Karpas-422 (cell line): ENCODE measurements around the gene VIPR1. TPM values are rescaled to one million over a fixed set of nuclear protein-coding genes. Genes with fewer than 3 reads are reported as not detected.
A peak's percentile ranks its signal among the peaks of the same experiment; 100 is the strongest.

Experiments
- DNase-seq: peaks from one replicate; pipeline ENCODE4 v3.0.0-alpha.2; 2015
- H2AFZ ChIP-seq: fragments of 200-600 bp; sonication (generic); 2 replicates; pipeline ENCODE4 v1.6.1; 2014; ENCODE audit warnings: antibody characterized with exemption, low read length, mixed read lengths
- H3K27ac ChIP-seq: fragments of 200-600 bp; sonication (generic); 2 replicates; pipeline ENCODE4 v1.5.1; 2014; ENCODE audit warnings: mild to moderate bottlenecking, low read length, moderate library complexity
- H3K27me3 ChIP-seq: fragments of 200-600 bp; sonication (generic); 2 replicates; pipeline ENCODE4 v1.6.1; 2014; ENCODE audit warnings: low read length, mixed read lengths
- H3K36me3 ChIP-seq: fragments of 200-600 bp; sonication (generic); 2 replicates; pipeline ENCODE4 v1.6.1; 2014; ENCODE audit warnings: low read length, mixed read lengths; ENCODE audit not compliant: insufficient read depth
- H3K4me1 ChIP-seq: fragments of 200-600 bp; sonication (generic); 2 replicates; pipeline ENCODE4 v1.6.1; 2014; ENCODE audit warnings: mild to moderate bottlenecking, low read length, mixed read lengths
- H3K4me2 ChIP-seq: fragments of 200-600 bp; sonication (generic); 2 replicates; pipeline ENCODE4 v1.6.1; 2014; ENCODE audit warnings: low read length, low read depth, mild to moderate bottlenecking; ENCODE audit not compliant: poor library complexity, severe bottlenecking
- H3K4me3 ChIP-seq: fragments of 200-600 bp; sonication (generic); 2 replicates; pipeline ENCODE4 v1.5.1; 2014; ENCODE audit warnings: mild to moderate bottlenecking, antibody characterized with exemption, low read length, mixed read lengths
- H3K79me2 ChIP-seq: fragments of 200-600 bp; sonication (generic); 2 replicates; pipeline ENCODE4 v1.6.1; 2014; ENCODE audit warnings: mild to moderate bottlenecking, low read length, mixed read lengths
- H3K9ac ChIP-seq: fragments of 200-600 bp; sonication (generic); 2 replicates; pipeline ENCODE4 v1.6.0; 2014; ENCODE audit warnings: low read length
- H3K9me2 ChIP-seq: fragments of 200-600 bp; sonication (generic), shearing (Covaris generic); replicated peaks from 2 replicates; pipeline ENCODE4 v1.6.0; 2014; ENCODE audit warnings: mild to moderate bottlenecking, low read length, moderate library complexity; ENCODE audit not compliant: insufficient read depth
- H3K9me3 ChIP-seq: fragments of 300-700, 200-600 bp; sonication (generic); 2 replicates; pipeline ENCODE4 v1.6.1; 2014; ENCODE audit warnings: low read length, mixed read lengths
- H4K20me1 ChIP-seq: fragments of 200-600 bp; sonication (generic); 2 replicates; pipeline ENCODE4 v1.6.1; 2014; ENCODE audit warnings: mild to moderate bottlenecking, antibody characterized with exemption, low read length, low read depth; ENCODE audit not compliant: insufficient read depth
- total RNA-seq: library from RNA; depleted of rRNA; stranded (reverse); fragments of >200 nt; shearing (Covaris generic); gene quantifications from 2 replicates; pipeline ENCODE4 v1.2.3, GENCODE V29; 2014; ENCODE audit warnings: low replicate concordance

Gene VIPR1
- total RNA-seq, 1 experiment from 2014 or later, result 0.41 TPM

DNA sequence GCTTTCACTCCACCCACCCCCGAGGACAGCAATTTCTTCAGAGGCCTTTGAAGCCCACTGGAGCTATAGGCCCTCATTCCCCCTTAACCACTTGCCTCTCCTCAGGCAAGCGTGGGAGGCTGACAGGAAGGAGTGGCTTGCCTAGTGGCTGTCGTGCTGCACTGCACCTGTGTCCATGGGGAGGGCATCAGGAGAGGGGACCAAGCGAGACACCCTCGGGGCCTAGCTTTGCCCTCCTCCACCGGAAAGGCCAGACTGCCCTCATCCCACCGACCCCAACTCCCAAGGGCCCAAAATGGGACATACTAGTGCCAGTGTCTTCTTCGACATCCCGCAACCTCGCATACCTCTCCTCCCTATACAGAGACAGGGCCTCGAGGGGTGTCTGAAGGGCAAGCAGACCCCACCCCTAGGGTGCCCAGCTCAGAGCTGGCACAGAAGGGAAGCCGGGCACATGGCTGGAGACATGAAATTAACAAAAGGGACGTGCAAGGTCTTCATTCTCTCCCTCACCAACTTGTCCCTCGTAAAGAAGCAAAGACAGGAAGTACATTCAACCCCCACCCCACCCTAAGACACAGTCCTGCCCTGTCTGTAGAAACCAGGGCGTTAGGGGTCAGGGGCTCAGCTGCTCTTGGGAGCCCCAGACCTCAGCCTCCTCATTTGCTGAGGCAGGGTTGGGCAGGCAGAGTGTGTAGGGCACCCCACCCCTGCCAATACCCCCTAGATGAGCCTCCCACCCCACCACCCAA is 24.3 kb downstream of the VIPR1 start:
- no peak overlapping the region for H3K27ac ChIP-seq
- DNase-seq, result no peak
- H3K4me3 ChIP-seq, result no peak overlapping the region
- H4K20me1 ChIP-seq, result no peaks in the 10 kb centered on the region
- H3K4me2 ChIP-seq, result no peak overlapping the region
- H3K36me3 ChIP-seq, result no peaks in the 10 kb centered on the region
- H3K9me2 ChIP-seq, result no peaks in the 10 kb centered on the region
- H3K4me1 ChIP-seq, result no peaks in the 10 kb centered on the region
- H2AFZ ChIP-seq, result no peak overlapping the region
- no peaks in the 10 kb centered on the region for H3K79me2 ChIP-seq
- no peak overlapping the region for H3K9ac ChIP-seq
- no peaks in the 10 kb centered on the region for H3K27me3 ChIP-seq
- H3K9me3 ChIP-seq, result no peaks in the 10 kb centered on the region

DNA sequence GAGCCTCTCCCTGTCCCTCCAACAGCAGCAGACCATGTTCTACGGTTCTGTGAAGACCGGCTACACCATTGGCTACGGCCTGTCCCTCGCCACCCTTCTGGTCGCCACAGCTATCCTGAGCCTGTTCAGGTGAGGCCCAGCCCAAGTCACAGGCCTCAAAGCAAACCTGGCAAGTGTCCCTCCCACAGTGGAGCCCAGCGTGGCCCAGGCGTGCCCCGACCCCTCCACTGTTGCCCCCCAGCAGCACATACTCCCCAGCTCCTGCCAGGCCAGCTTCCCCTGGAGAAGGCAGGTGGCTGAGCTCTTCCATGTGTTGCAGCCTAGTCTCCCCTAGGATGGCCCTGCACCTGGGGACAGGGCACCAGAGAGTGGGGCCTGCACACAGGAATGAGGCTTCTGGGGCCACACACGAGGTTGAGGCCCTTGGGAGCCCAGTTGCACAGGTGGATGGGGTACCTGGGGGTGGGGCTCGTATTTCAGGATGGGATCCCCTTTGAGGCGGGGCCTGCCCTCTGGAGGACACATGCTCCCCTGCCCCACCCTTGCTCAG is 25.0 kb downstream of the VIPR1 start:
- Histone ChIP-seq H3K9ac (no peak overlapping the region), H3K27ac (no peak overlapping the region)
- no peak for DNase-seq

DNA sequence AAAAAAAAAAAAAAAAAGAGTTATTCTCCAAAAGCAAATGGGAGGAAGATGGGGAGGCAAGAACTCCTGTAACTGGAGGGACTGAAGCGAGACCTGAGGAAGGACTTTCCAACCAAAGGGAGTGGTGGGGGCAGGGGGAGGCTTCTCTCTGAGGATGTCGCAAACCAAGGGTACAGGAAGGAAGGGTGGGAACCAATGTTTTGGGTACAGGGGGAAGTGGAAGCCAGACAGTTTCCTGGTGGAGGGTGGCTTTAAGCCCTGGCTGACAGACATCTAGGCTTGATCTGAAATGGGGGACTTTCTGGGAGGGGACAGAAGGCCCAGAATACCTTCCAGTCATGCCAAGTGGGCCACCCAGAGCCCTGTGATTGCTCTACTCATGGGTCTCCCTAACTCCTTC is 27.0 kb downstream of the VIPR1 start:
- Histone ChIP-seq H3K27ac (no peak overlapping the region), H3K27me3 (no peaks in the 10 kb centered on the region), H3K79me2 (no peaks in the 10 kb centered on the region), H2AFZ (no peak overlapping the region), H4K20me1 (no peaks in the 10 kb centered on the region), H3K4me3 (no peak overlapping the region), H3K9me3 (no peaks in the 10 kb centered on the region), H3K4me1 (no peaks in the 10 kb centered on the region), H3K36me3 (no peaks in the 10 kb centered on the region), H3K9me2 (no peaks in the 10 kb centered on the region), H3K9ac (no peak overlapping the region), H3K4me2 (no peak overlapping the region)
- no peak for DNase-seq

More for the DNA sequence above, 25.0 kb downstream of the VIPR1 start:
- no peaks in the 10 kb centered on the region for H3K9me2 ChIP-seq
- no peak overlapping the region for H2AFZ ChIP-seq
- no peak overlapping the region for H3K4me3 ChIP-seq
- no peaks in the 10 kb centered on the region for H3K27me3 ChIP-seq
- no peaks in the 10 kb centered on the region for H3K79me2 ChIP-seq
- H3K4me2 ChIP-seq, result no peak overlapping the region
- no peaks in the 10 kb centered on the region for H3K9me3 ChIP-seq
- no peaks in the 10 kb centered on the region for H4K20me1 ChIP-seq
- H3K36me3 ChIP-seq, result no peaks in the 10 kb centered on the region
- no peaks in the 10 kb centered on the region for H3K4me1 ChIP-seq

DNA sequence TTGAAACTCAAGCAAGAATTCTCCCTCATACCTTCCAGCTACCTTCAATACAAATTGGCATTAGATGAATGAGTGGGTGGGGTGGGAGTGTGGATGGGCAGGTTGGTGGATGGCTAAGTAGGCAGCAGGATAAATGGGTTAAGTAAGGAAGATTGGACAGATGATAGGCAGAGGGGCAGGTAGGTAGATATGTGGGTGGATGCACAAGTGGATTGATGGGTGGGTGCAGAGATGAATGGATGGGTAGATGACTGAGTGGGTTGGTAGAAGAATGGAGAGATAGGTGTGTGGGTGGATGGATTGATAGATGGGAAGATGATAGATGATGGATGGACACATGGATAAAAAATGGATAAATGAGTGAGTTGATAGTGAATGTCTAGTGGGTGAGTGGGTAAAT is 27.6 kb downstream of the VIPR1 start:
- no peaks in the 10 kb centered on the region for H3K36me3 ChIP-seq
- H3K9me3 ChIP-seq, result no peaks in the 10 kb centered on the region
- no peaks in the 10 kb centered on the region for H3K27me3 ChIP-seq
- H3K4me1 ChIP-seq, result no peaks in the 10 kb centered on the region
- no peaks in the 10 kb centered on the region for H3K9me2 ChIP-seq
- no peak overlapping the region for H3K4me2 ChIP-seq
- no peak overlapping the region for H3K9ac ChIP-seq
- no peaks in the 10 kb centered on the region for H4K20me1 ChIP-seq
- no peaks in the 10 kb centered on the region for H3K79me2 ChIP-seq
- H3K4me3 ChIP-seq, result no peak overlapping the region
- no peak overlapping the region for H2AFZ ChIP-seq
- no peak for DNase-seq
- H3K27ac ChIP-seq, result no peak overlapping the region

DNA sequence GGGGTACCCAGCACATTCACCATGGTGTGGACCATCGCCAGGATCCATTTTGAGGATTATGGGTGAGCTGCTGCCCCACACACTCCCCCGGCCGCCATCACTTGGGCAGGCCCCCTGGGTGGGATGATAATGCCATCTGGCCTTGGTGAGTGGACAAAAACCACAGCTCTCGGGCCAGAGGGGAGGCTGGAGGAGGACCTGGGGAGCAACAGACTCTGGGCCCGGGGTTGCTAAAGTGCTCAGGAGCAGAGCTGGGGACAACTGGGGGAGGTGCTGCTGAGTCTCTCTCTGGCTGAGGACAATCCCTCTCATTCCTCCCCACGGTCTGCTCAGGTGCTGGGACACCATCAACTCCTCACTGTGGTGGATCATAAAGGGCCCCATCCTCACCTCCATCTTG is 29.0 kb downstream of the VIPR1 start:
- Histone ChIP-seq H3K9ac (no peak overlapping the region), H3K36me3 (no peaks in the 10 kb centered on the region)

DNA sequence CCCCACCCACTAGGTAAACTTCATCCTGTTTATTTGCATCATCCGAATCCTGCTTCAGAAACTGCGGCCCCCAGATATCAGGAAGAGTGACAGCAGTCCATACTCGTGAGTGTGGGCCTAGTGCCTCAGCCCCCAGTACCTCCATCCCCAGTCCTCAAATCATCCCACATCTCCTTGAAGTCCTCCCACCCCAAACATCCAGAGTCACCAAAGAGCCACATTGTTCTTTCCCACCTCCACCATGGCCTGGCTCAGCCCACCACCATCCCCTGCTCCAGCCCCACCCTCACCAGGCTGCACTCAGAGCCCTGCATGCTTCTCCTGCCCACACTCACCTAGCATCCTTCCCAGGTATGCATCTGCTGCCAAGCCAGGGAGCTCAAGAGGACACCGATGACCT is 29.8 kb downstream of the VIPR1 start:
- Histone ChIP-seq H3K9ac (no peak overlapping the region), H3K79me2 (no peaks in the 10 kb centered on the region), H4K20me1 (no peaks in the 10 kb centered on the region), H3K27me3 (no peaks in the 10 kb centered on the region), H2AFZ (no peak overlapping the region), H3K36me3 (no peaks in the 10 kb centered on the region), H3K4me2 (no peak overlapping the region), H3K9me2 (no peaks in the 10 kb centered on the region), H3K4me1 (no peaks in the 10 kb centered on the region), H3K9me3 (no peaks in the 10 kb centered on the region), H3K4me3 (no peak overlapping the region), H3K27ac (no peak overlapping the region)
- no peak for DNase-seq

More for the DNA sequence above, 29.0 kb downstream of the VIPR1 start:
- Histone ChIP-seq H3K27ac (no peak overlapping the region), H4K20me1 (no peaks in the 10 kb centered on the region), H3K4me2 (no peak overlapping the region), H2AFZ (no peak overlapping the region), H3K4me1 (no peaks in the 10 kb centered on the region), H3K27me3 (no peaks in the 10 kb centered on the region), H3K4me3 (no peak overlapping the region), H3K79me2 (no peaks in the 10 kb centered on the region), H3K9me3 (no peaks in the 10 kb centered on the region), H3K9me2 (no peaks in the 10 kb centered on the region)
- DNase-seq, result no peak

DNA sequence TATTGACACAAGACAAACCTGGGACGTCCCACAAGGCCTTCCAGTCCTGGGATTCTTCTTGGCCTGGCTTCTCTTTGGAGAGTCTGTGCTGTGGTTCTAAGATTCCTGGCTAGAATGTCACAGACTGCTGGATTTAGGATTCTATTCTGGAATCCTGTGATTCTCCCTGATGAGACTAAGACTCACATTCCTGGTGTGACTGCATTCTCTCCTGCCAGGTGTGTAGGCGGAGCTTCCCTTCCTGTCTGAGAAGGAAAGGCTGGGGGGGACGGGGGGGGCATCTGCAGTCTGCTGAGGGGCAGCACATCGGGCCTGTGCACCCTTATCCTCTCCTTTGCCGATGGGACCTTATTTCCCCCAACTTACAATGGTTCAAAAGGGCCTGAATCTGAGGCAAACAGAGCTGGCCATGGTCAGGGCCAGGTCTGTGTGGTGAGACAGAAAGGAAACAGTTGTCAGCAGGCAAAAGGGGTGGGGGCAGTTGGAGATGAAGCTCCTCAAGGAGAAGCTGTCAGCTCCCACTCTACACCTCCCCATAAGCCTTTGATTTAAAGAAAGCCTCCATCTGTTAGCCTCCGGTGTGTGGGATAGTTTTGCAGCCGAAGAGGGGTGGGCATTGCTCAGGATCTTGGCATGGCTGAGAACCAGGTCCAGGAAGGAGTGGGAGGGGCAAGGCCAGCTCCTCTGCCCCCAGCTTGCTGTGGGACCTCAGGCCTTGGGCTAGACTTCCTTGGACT is 30.9 kb downstream of the VIPR1 start:
- Histone ChIP-seq H3K4me3 (no peak overlapping the region), H3K79me2 (no peaks in the 10 kb centered on the region), H4K20me1 (no peaks in the 10 kb centered on the region), H3K27ac (no peak overlapping the region), H3K9me3 (no peaks in the 10 kb centered on the region), H2AFZ (no peak overlapping the region), H3K9ac (no peak overlapping the region), H3K36me3 (no peaks in the 10 kb centered on the region), H3K9me2 (no peaks in the 10 kb centered on the region), H3K4me2 (no peak overlapping the region), H3K27me3 (no peaks in the 10 kb centered on the region), H3K4me1 (no peaks in the 10 kb centered on the region)
- no peak for DNase-seq

DNA sequence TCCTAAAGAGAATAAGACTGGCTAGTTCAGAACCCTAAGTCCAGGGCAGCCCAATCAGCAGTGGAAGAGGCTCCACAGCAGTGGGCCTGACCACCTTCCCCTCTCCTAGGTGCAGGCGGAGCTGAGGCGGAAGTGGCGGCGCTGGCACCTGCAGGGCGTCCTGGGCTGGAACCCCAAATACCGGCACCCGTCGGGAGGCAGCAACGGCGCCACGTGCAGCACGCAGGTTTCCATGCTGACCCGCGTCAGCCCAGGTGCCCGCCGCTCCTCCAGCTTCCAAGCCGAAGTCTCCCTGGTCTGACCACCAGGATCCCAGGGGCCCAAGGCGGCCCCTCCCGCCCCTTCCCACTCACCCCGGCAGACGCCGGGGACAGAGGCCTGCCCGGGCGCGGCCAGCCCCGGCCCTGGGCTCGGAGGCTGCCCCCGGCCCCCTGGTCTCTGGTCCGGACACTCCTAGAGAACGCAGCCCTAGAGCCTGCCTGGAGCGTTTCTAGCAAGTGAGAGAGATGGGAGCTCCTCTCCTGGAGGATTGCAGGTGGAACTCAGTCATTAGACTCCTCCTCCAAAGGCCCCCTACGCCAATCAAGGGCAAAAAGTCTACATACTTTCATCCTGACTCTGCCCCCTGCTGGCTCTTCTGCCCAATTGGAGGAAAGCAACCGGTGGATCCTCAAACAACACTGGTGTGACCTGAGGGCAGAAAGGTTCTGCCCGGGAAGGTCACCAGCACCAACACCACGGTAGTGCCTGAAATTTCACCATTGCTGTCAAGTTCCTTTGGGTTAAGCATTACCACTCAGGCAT is 33.7 kb downstream of the VIPR1 start:
- H3K27ac ChIP-seq, result no peak overlapping the region

More for the DNA sequence above, 33.7 kb downstream of the VIPR1 start:
- peak; percentile 88 for DNase-seq
- Histone ChIP-seq H3K36me3 (no peaks in the 10 kb centered on the region), H3K4me3 (no peak overlapping the region), H3K27me3 (no peaks in the 10 kb centered on the region), H4K20me1 (peaks cover 4% of the 10 kb centered on the region; the same call in 1 of the 2 replicates), H3K9me2 (no peaks in the 10 kb centered on the region), H3K79me2 (no peaks in the 10 kb centered on the region), H2AFZ (no peak overlapping the region), H3K4me2 (no peak overlapping the region), H3K4me1 (no peaks in the 10 kb centered on the region), H3K9ac (no peak overlapping the region), H3K9me3 (no peaks in the 10 kb centered on the region)
